Stimulated activated CD8-positive, alpha-beta memory T cell treated with anti-CD3 and anti-CD28 coated beads, Interleukin-15, amount 100 ng/mL, for 24 hours (primary cell): ENCODE measurements around the gene HSD17B7.
A peak's percentile ranks its signal among the peaks of the same experiment; 100 is the strongest.
"Not testable (repeated sequence)": the region's sequence is repeated elsewhere in the genome, so short reads cannot be mapped to it uniquely, and the experiment has no call there.

Experiments
- DNase-seq: peaks from one replicate; pipeline ENCODE4 v3.0.0-alpha.2; 2020; ENCODE audit warnings: low read depth

HSD17B7 gene, protein sequence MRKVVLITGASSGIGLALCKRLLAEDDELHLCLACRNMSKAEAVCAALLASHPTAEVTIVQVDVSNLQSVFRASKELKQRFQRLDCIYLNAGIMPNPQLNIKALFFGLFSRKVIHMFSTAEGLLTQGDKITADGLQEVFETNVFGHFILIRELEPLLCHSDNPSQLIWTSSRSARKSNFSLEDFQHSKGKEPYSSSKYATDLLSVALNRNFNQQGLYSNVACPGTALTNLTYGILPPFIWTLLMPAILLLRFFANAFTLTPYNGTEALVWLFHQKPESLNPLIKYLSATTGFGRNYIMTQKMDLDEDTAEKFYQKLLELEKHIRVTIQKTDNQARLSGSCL

DNA sequence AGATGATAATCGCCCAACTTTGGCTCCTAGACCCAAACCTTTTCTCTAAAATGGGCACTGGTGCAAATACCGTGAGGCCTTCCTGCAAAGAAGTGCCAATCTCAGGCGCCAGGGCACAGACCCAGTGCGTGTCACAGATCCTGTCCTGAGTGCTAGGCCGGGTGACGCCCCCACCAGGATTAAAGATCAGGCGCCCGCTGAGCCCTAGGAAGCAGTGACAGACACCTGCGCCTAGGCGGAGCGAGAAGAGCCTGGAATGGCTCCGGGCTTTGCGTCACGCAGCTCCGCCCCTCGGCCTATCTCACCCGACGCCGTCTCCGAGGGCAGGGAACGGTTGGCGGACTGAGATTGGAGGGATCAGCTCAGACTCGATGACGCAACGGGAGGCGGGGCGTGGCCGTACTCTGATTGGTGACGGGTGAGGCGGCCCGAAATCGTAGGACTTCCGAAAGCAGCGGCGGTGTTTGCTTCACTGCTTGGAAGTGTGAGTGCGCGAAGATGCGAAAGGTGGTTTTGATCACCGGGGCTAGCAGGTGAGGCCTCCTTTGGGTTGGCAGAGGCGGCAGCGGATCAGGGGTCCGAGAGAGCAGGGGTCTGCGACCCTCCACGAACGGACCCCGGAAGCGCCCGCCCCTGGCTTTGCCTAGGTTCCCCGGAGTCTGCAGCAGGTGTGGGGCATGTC is at the start of gene HSD17B7:
Gene HSD17B7 (plus strand): TSS at position 400 of the 682 bp plus-strand sequence. CDS start 99 bp downstream, at position 499.
- peak; percentile 24 for DNase-seq

DNA sequence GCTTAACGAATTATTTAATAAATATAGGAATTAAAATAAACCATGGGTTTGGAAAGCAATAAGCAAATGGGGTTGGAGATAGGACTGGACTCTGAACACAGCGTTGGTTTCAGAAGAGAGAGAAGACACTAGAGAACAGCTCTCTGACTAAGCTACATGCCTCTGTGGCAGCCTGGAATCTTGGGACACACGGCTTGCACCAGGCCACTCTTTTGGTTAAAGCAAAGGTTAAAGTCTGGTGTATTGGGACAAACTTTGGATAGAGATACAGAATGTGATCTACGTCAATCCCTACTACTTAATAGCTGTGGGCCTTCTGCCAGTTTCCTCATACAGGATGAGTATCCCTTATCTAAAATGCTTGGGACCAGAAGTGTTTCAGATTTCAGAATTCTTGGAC is 49.7 kb upstream of the HSD17B7 start:
- DNase-seq = no peak

DNA sequence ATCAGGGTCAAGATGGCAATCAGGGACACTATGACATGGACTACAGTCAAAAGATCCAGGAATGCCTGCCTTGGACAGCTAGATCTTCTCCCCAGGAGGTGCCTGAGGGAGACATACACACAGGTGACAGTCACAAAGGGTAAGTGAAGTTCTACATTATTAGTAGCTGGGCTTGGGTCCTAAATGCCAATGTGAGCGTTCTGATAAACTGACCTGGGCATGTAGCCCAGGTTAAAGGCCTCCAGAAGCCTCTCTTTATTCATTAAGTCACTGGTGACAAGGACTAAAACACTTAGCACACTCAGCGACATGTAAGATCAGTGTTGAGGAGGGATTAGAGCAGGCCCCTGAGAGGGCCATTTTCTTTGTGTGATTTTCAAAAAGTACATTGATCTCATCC is 48.9 kb upstream of the HSD17B7 start:
- DNase-seq = no peak

DNA sequence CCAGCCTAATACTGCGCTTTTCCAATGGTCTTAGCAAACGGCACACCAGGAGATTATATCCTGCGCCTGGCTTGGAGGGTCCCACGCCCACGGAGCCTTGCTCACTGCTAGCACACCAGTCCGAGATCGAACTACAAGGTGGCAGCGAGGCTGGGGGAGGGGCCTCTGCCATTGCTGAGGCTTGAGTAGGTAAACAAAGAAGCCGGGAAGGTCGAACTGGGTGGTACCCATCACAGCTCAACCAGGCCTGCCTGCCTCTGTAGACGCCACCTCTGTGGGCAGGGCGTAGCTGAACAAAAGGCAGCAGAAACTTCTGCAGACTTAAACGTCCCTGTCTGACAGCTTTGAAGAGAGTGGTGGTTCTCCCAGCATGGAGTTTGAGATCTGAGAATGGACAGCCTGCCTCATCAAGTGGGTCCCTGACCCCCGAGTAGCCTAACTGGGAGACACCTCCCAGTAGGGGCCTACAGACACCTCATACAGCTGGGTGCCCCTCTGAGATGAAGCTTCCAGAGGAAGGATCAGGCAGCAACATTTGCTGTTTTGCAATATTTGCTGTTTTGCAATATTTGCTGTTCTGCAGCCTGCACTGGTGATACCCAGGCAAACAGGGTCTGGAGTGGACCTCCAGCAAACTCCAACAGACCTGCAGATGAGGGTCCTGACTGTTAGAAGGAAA is 44.1 kb upstream of the HSD17B7 start:
- DNase-seq = not testable (repeated sequence)

DNA sequence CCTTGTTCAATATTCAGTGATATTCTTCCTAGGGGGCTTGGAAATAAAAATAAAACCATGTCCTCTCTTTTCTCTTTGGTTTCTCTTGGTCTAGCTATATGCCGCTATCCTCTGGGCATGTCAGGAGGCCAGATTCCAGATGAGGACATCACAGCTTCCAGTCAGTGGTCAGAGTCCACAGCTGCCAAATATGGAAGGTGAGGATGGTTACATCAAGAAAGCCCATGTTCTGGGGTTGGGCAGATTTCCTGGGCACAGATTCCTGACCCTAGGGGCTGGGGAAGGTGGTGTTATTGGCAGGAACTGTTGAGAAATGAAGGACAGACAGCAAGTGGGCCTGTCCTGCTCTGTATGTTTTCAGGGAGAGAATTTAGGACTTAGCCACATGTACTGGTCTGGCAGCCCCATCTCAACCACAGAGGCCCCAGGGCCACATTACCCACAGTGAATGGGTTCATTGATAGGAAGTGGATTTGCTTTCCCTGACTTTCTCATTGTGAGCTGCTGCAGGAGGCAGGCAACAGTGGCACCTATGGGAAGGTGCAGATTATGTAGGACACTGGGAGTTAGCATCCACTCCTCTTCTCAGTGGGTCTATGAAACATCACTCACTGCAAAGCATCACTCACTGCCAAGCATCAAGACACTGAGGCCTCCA is 37.4 kb upstream of the HSD17B7 start:
- DNase-seq = no peak

DNA sequence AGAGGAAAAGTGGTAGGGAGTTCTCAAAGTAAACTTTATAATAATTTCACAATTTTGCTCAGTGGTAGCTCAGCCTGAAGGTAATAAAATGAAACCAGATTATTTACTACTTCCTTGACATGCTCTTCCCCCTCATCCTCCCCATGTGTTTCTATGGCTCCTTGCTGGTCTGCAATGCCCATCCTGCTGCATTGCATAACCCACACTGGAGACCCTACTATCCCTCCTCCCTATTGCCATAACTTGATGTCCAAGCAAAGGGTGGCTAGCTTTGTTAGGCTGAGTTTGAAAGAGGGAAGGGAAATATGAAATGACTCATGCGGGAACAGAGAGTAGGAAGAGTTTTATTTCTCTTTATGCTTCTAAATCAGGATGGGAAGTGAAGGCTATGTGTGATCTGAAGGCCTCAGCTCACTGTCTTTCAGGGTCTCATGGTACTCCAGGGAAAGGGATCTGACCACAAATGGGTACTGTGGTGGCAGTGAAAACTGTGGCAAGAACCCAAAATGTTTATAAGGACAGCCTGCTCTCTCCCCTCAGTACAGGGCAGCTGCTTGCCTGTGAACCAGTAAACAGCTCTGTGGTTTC is 36.4 kb upstream of the HSD17B7 start:
- DNase-seq = no peak

DNA sequence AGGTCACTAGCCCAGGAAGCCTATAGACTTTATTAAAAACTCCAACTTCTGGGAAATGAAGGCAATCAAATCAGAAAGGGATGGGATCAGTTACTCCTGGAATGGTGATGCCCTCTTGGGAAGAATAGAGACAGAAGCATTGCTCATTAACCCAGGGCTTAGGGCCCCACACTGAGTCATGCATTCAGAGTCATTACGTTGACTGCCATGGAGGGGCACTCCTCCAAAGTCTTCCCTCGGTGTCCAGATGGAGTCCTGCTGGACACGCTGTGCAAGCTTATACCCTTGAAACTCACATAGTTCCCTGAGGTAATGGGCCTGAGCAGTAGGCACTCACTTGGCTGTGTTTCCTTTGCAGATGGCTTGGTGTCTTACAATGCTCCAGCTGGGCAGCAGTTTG is 35.2 kb upstream of the HSD17B7 start:
- DNase-seq = no peak

DNA sequence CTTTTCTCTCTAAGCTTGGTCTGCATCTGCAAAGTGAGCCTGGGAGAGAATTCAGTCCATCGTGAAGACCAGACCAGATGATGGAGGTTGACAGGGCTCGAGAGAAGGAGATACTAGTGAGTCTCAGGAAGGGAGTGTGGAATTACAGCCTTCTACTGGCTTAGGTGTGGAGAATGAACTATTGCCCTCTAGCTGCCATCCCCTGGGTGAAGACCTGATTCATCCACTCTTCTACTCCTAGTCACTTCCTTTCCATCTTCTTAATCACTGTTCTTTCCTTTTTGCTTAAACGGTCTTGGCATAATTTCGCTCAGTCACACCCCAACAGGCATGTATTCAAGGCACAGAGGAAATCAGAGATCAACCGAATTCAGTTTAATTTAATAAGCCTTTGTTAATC is 34.0 kb upstream of the HSD17B7 start:
- DNase-seq = no peak

DNA sequence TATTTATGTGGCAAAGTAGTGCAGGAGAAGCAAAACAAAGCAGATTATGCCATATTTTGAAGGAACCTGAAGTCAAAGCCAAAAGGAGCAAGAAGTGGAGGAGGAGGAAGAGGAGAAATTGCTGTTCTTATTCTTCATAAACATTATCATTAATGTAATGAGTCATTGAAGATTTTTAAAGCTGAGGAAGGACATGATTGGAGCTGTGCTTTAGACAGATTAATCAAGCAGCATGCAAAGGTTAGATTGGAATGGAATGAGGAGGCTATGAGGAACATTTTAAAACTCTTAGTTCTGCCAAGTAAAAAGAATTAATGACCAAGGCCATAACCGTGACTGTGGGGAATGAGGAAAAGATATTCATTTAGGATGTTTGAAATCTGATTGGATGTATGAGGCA is 33.0 kb upstream of the HSD17B7 start:
- DNase-seq = no peak

DNA sequence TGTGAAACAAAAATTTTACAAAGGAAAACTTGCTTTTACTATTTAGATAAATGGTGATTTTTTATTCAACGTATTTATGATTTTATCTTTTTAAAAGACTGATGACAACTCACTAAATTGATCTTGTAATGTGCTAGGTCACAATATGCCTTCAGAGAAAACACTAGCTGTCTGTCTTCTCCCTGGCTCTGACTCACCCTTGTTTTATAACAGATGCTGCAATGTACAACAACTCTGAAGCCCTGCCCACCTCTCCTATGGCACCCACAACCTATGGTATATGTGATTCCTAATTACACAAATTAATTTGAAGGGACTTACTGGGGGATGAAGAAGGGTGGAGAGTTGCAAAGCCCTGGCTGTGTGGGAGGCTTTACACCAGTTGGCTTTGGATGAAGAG is 24.7 kb upstream of the HSD17B7 start:
- DNase-seq = no peak

DNA sequence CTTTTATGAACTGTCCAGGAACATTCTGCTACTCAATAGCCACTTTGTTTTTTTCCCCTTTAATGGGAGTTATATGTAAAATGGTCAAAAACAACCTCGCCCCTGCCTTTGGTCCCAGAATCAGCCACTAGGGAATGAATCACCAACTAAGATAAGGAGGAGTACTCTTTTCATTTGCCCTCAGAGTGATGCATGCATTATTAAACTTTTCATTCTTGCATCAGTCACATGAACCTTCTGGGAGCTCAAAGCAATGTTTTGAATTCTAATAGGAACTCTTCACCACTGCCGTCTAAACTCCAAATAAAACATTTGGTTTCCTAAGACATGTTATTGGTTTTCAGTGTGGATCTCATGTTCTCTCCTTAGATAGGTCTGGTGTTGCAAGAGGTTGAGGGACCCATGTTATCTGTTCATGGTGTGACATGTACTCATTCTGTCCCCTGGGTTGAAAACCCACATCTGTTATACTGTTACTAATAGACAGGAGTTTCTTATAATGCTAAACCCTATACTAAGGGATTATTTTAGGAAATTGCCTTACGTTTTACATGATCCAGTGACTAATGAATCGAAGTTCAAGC is 17.8 kb upstream of the HSD17B7 start:
- DNase-seq = no peak

DNA sequence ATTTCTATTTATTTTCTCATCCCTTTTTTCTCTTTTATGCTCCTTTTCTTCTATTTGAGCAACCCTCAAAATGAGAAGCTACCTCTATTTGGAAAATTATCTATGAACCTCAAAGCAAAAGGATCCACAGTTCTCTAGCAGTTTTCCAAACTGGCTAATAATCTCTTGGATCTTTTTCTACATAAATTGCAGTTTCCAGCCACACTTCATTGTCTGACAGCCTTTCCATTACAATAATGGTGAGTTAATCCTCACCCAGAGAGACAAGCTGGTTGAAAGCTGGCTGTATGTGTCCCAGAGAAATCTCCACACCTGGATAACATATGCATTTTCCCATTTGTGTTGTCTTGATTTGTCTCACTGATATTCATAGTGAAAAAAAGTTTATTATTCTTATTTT is 16.5 kb upstream of the HSD17B7 start:
- no peak for DNase-seq

DNA sequence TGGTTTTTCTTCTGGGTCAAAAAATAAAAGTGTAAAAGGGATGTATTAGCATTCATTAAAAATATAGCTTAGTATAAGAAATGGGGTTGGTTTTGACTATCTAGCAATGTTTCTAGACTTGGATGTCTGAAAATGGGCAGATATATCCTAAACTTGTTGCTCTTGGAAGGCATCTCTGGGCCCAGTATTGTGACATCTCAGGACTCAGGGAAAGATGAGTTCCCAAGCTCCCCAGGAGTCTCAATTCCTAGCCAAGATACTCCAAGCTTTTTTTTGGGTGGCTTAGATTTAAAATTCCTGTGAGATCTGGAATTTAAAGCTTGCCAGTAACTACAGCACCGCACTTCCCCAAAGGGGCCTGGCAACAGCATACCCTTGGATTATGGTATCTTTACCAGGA is 11.5 kb upstream of the HSD17B7 start:
- no peak for DNase-seq

DNA sequence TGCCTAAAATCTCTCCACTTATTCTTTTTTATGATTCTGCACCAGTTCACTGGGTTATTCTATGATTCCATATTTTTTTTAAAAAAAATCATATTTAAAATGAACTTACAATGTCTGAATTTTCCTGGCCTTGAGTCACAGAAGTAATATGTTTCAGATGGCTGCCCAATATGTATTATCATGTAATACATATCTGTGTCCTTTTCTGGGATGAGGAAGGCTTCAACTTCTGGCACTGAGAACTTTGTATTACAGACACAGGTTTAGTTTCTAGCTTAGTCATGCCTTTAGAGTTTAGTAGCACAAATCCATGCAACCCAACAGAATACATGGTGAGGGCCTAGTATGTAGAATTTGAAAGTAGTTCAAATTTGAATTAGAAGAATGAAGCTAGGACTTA is 7.8 kb upstream of the HSD17B7 start:
- no peak for DNase-seq

DNA sequence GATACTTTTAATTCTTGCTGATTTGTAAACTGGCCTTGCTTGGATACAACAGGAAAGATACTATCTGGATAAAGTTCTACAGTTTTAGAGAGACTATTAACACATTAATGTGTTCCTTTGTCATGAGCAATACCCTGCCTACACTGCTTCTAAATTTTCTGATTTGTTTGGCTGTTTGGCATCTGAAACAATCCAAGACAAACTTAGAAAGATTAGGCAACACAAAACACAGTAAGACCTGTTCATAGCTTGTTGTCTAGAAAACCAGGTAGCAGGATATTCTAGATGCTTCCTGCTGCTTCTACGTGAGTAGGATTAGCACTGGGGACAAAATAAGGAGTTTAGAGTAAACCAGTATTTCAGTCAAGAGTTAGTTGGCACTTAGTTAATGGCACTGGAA is 5.6 kb upstream of the HSD17B7 start:
- not testable (repeated sequence) for DNase-seq

DNA sequence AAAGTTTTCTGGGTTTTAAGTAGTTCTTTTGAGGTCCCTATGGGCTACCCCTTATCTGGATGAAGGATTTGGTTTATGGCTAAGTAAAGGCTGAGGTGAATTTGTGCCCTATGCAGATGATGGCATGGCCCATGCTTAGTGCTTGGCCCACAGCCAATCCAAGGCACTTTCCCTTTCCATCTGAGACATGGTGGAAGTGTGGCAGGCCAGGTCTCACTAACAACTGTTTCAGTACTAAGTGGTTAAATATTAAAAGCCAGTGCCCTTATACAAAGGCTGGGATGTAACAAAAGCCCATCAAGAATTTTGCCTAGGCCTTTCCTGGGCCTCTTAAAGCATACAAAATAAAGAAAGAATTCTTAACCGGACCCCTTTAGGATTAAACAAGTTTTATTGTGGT is 1.7 kb upstream of the HSD17B7 start:
- DNase-seq = not testable (repeated sequence)

DNA sequence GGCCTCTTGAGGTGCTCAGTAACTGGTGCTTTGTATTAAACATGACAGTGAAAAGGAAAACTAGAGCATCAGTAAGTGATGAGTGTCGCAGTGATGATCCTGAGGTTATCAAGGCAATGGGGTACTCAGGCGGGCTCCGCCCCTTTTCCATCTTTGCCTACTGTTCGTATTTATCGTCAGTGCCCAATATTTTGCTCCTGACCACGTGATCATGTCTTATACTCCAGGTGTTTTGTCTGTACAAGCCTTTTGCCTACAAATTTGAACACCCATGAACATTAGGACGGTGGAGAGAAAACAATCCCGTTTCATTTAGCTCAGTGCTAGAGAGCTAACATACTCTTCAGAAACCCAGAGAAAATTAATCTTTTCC is 469 bp downstream of the HSD17B7 start:
- DNase-seq = not testable (repeated sequence)

DNA sequence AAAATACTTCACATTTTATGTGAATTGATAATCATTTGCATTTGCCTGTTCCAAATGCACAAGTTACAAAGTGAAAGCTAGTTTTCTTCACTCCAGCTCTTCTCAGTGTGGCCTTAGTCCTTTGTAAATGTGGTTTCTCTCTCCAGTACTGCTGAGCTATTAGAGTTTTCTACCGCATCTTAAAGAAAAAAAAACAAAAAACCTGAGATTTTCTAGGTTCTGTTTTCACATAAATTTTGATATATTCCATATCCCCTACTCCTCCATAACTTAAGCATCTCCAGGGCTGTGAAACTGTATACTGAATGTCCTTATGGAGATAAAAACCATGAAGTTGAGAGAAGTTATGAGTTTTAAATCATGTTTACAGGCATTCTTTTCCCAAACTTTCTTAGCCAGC is 3.8 kb downstream of the HSD17B7 start:
- not testable (repeated sequence) for DNase-seq

DNA sequence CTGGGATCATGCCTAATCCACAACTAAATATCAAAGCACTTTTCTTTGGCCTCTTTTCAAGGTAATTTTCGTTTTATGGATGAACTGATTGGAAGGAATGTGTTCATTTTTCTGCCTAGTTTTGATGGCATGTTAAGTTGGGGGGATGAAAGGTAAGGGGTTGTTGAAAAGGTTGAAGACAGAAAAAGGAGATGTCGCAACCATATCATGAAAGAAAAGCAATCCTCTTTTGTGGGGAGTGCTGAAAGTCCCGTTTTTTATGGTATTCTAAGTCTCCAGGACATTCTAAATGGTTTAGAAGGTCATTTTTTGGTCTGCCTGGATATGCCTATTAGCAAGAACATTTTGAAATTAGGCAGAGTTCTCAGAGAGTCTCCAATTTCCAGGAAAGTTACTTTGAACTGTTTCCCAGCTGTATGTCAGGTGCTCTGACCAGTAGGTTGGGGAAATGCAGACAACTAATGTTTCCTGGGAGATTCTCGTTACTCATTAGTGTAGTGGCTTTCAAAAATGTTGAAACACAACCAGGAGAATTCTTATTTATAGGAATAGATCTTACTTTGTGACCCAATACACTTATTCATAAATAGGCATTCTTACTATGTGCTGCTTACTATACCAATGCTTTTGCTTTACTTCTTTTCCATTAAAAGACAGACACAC is 6.2 kb downstream of the HSD17B7 start:
- not testable (repeated sequence) for DNase-seq

DNA sequence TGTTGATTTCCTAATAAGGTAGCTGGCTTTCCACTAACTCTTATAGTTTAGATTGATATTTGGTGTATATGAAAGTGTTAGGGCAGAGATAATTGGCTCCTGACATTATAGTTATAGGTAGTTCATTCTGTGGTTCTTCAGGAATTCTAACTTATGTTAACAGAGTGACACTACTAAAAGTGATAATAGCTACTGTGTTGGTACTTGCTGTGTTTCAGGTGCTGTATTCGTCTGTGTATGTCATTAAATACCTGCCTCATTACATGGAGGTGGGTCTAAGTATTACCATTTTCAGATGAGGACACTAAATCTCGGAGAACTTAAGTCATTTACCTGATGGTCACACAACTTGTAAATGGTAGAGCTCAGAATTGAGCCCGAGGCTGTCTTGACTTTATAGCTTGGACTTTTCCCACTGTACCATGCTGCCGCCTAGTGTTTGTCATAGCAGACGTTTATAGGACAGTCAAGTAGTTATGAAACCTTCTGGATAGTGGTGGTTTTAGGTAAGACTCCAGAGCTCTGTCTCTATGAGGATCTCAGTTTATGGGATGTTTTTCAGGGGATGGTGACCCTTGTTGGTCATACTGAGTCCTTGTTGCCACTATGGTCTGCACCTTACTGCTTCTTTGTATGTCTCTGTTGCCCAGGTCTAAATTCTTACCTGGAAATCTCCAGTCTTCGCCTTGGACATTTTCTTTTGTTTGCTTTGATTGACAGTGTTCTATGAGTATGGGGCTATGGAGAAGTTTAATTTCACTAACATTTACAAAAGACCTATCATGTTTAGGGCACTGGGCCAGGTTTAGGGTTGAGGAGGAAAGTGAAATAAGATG is 9.7 kb downstream of the HSD17B7 start:
- DNase-seq = not testable (repeated sequence)
